Uterus (tissue), 4 donors: Measurements from ENCODE around the gene HS3ST4. TPM values are rescaled to one million over a fixed set of nuclear protein-coding genes. Genes with fewer than 3 reads are reported as not detected.

Experiments used
- DNase-seq, 2 donors: peaks; one replicate each; pipeline ENCODE4 v3.0.0-alpha.2; 2019 to 2020
- H3K27ac ChIP-seq, 2 donors: fragments of 200-600 bp; sonication (generic); 1 replicate in 1 of 2; 2 replicates in 1 of 2; pipeline ENCODE4 v1.5.1; 2016 to 2018
- H3K27me3 ChIP-seq, 2 donors: fragments of 200-600 bp; sonication (generic); one replicate each; pipeline ENCODE4 v1.5.1; 2018 to 2019; ENCODE audit warnings: control low read depth in 1 of 2
- H3K36me3 ChIP-seq, 2 donors: fragments of 200-600 bp; sonication (generic); one replicate each; pipeline ENCODE4 v1.5.1; 2019; ENCODE audit warnings: control low read depth in 1 of 2
- H3K4me1 ChIP-seq, 2 donors: fragments of 200-600 bp; sonication (generic); one replicate each; pipeline ENCODE4 v1.5.1; 2018 to 2019; ENCODE audit warnings: control low read depth in 1 of 2
- H3K4me3 ChIP-seq, 2 donors: fragments of 200-600 bp; sonication (generic); 1 replicate in 1 of 2; 2 replicates in 1 of 2; pipeline ENCODE4 v1.5.1; 2018 to 2019; ENCODE audit warnings: mild to moderate bottlenecking in 1 of 2
- H3K9me3 ChIP-seq, 2 donors: fragments of 200-600 bp; sonication (generic); one replicate each; pipeline ENCODE4 v1.5.1; 2019; ENCODE audit warnings: control low read depth in 1 of 2
- POLR2A ChIP-seq, 2 donors: fragments of 450-650 bp; IDR thresholded peaks; one replicate each; pipeline ENCODE4 v1.6.1; 2016; ENCODE audit warnings: antibody characterized with exemption in 2 of 2, mild to moderate bottlenecking in 1 of 2, moderate library complexity in 1 of 2
- intact Hi-C: fragments of 100-400 bp; cut with DNase I; formaldehyde crosslinking; loops from one replicate; pipeline ENCODE4 v1.15.1; 2023; ENCODE audit warnings: low total_unique reads
- total RNA-seq, 4 donors: library from RNA; depleted of rRNA in 3 of 4; stranded (reverse); fragments of >200 nt in 3 of 4; gene quantifications; one replicate each; pipeline versions ENCODE4 v1.1.0 to v1.2.4, GENCODE V29; 2014 to 2023
- TF ChIP-seq, protein P1 (sequence below), 4 experiments: fragments of 200-600 bp in 2 of 4; fragments of 450-650 bp in 2 of 4; sonication (generic) in 2 of 4; IDR thresholded peaks; one replicate each; pipeline ENCODE4 v1.5.1; 2016 to 2019; ENCODE audit warnings: antibody characterized with exemption in 4 of 4, mild to moderate bottlenecking in 2 of 4, moderate library complexity in 1 of 4
- donor health status: DM: yes; HTN: yes; CAD: no.

The HS3ST4 gene
- total RNA-seq, 4 donors from 2014 or later, result 0.14 TPM; not detected in 3

DNA sequence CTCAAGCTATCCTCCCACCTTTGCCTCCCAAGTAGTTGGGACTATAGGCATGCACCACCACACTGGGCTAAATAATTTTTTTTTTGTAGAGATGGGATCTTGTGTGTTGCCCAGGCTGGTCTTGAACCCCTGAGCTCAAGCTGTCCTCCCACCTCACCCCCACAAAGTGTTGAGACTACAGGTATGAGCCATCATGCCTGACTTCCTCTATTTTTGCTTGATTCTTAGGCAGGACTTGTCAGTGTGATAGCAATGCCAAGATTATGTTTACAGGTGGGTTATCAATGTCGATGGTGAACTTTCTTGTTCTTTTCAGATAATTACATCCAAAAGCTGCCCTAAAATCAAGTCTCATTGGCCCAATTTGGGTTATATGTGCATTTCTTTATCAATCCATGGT is 96.9 kb downstream of the HS3ST4 start:
- intact Hi-C loops, result no loop called here
- no peaks in the 10 kb centered on the region for H3K27me3 ChIP-seq
- H3K4me3 ChIP-seq, result no peak overlapping the region
- no peak for DNase-seq
- no peaks in the 10 kb centered on the region for H3K9me3 ChIP-seq
- H3K36me3 ChIP-seq, result no peaks in the 10 kb centered on the region
- H3K4me1 ChIP-seq, result no peaks in the 10 kb centered on the region
- H3K27ac ChIP-seq, result no peak overlapping the region
- TF ChIP-seq, protein P1, sequence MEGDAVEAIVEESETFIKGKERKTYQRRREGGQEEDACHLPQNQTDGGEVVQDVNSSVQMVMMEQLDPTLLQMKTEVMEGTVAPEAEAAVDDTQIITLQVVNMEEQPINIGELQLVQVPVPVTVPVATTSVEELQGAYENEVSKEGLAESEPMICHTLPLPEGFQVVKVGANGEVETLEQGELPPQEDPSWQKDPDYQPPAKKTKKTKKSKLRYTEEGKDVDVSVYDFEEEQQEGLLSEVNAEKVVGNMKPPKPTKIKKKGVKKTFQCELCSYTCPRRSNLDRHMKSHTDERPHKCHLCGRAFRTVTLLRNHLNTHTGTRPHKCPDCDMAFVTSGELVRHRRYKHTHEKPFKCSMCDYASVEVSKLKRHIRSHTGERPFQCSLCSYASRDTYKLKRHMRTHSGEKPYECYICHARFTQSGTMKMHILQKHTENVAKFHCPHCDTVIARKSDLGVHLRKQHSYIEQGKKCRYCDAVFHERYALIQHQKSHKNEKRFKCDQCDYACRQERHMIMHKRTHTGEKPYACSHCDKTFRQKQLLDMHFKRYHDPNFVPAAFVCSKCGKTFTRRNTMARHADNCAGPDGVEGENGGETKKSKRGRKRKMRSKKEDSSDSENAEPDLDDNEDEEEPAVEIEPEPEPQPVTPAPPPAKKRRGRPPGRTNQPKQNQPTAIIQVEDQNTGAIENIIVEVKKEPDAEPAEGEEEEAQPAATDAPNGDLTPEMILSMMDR (IDR thresholded peaks at IDR 0.05), result no peak
- no peak for TF ChIP-seq POLR2A (IDR thresholded peaks at IDR 0.05)

DNA sequence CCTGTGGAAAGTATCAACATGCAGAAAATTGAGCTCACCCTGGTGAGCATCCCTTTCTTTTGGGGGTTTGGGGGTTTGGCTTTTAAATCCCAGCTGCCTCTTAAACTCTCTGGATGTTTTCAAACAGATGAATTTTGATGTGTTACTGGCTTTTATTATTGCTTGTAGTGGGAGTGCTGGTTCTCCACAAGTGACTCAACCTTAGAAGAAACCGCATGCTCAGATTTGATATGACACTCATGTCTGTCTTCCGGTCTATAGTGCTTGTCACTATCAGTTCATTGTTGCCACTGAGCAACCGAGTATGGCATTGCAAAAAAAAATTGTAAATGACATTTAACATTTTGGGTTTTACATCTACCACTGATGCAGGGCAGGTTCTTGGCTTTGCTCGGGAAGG is 104.5 kb downstream of the HS3ST4 start:
- DNase-seq, result no peak
- no peaks in the 10 kb centered on the region for H3K27me3 ChIP-seq
- no peaks in the 10 kb centered on the region for H3K4me1 ChIP-seq
- intact Hi-C loops, result no loop called here
- no peak overlapping the region for H3K27ac ChIP-seq
- no peak overlapping the region for H3K4me3 ChIP-seq
- no peaks in the 10 kb centered on the region for H3K9me3 ChIP-seq
- no peaks in the 10 kb centered on the region for H3K36me3 ChIP-seq
- TF ChIP-seq, protein P1 (IDR thresholded peaks at IDR 0.05), result no peak
- TF ChIP-seq POLR2A (IDR thresholded peaks at IDR 0.05), result no peak

DNA sequence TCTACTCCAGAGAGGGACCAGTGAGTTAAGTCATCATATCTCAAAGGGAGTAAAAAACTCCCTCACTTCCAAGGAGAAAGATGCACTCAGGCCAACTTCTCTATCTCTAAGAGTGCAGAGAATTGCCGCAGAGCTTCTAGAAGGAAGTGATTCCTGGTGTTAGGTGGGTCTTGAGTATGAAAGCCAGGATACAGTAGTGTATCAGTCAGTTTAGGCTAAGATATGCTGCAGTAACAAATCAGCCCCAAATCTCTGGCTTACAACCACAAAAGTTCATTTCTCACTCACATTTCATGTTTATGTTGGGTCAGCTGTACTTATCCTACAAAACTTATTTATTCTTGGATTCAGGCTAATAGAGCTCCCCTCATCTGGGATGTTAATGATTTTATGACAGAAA is 106.3 kb downstream of the HS3ST4 start:
- Histone ChIP-seq H3K27ac (no peak overlapping the region), H3K36me3 (no peaks in the 10 kb centered on the region), H3K9me3 (no peaks in the 10 kb centered on the region), H3K27me3 (no peaks in the 10 kb centered on the region), H3K4me1 (no peaks in the 10 kb centered on the region), H3K4me3 (no peak overlapping the region)
- no peak for DNase-seq
- intact Hi-C loops, result no loop called here
- TF ChIP-seq, protein P1 (IDR thresholded peaks at IDR 0.05), result no peak
- no peak for TF ChIP-seq POLR2A (IDR thresholded peaks at IDR 0.05)

DNA sequence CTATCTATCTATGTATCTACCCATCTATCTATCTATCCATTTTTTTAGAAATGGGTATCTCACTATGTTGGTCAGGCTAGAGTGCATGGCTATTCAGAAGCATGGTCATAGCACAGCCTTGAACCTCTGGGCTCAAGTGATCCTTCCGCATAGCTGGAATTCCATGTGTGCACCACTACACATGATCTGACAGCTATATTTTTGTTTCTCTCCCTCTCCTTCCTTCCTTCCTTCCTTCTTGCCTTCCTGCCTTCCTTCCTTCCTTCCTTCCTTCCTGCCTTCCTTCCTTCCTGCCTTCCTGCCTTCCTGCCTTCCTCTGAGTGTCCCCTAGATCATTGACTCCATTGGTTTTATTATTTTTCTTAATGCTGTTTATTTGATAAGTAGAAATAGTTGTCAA is 108.1 kb downstream of the HS3ST4 start:
- TF ChIP-seq POLR2A (IDR thresholded peaks at IDR 0.05), result no peak
- TF ChIP-seq, protein P1 (IDR thresholded peaks at IDR 0.05), result no peak
- DNase-seq, result no peak
- Histone ChIP-seq H3K4me1 (no peaks in the 10 kb centered on the region), H3K9me3 (no peaks in the 10 kb centered on the region), H3K4me3 (no peak overlapping the region), H3K36me3 (no peaks in the 10 kb centered on the region), H3K27ac (no peak overlapping the region), H3K27me3 (no peaks in the 10 kb centered on the region)
- intact Hi-C loops, result no loop called here

DNA sequence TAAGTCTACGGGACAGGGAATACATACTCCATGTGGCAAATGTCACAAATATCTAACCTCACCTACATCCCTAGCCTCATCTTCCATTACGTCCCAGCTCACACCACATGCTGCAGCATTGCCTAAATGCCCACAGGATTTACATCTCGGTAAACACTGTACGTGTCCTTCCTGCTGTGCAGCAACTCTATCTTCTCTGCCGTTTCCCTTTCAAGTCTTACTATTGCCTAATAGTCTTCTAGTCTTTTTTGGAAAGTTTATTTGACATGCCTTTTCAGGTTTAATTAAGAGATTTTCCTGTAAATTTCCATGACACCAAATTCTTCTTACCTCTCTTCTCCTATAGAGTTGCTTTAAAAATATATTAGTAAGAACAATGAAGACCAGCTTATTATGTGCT is 120.5 kb downstream of the HS3ST4 start:
- H3K9me3 ChIP-seq, result no peaks in the 10 kb centered on the region
- TF ChIP-seq, protein P1 (IDR thresholded peaks at IDR 0.05), result no peak
- TF ChIP-seq POLR2A (IDR thresholded peaks at IDR 0.05), result no peak
- H3K27me3 ChIP-seq, result no peaks in the 10 kb centered on the region
- no peak overlapping the region for H3K27ac ChIP-seq
- DNase-seq, result no peak
- H3K4me3 ChIP-seq, result no peak overlapping the region
- H3K36me3 ChIP-seq, result no peaks in the 10 kb centered on the region
- no peaks in the 10 kb centered on the region for H3K4me1 ChIP-seq
- intact Hi-C loops, result no loop called here
